Sigmoid colon (tissue), 7 donors: Measurements from ENCODE around the gene IFNLR1. TPM values are rescaled to one million over a fixed set of nuclear protein-coding genes. Genes with fewer than 3 reads are reported as not detected.

ENCODE experiments used
- DNase-seq: peaks from one replicate; pipeline ENCODE4 v3.0.0-alpha.2; 2019
- H3K27ac ChIP-seq, 4 donors: fragments of 200-600 bp; sonication (generic); one replicate each; pipeline ENCODE4 v1.5.1; 2016 to 2019; ENCODE audit warnings: mild to moderate bottlenecking in 1 of 4
- H3K27me3 ChIP-seq, 3 donors: fragments of 200-600 bp; sonication (generic); one replicate each; pipeline ENCODE4 v1.5.1; 2019; ENCODE audit warnings: mild to moderate bottlenecking in 1 of 3
- H3K36me3 ChIP-seq, 4 donors: fragments of 200-600 bp; sonication (generic); one replicate each; pipeline ENCODE4 v1.5.1; 2016 to 2019
- H3K4me1 ChIP-seq, 4 donors: fragments of 200-600 bp; sonication (generic); one replicate each; pipeline ENCODE4 v1.5.1; 2017 to 2019
- H3K4me3 ChIP-seq, 4 donors: fragments of 200-600 bp; sonication (generic); one replicate each; pipeline ENCODE4 v1.5.1; 2017 to 2019; ENCODE audit warnings: mild to moderate bottlenecking in 2 of 4, moderate library complexity in 1 of 4
- H3K9me3 ChIP-seq, 4 donors: fragments of 200-600 bp in 3 of 4; sonication (generic) in 3 of 4; one replicate each; pipeline versions ENCODE4 v1.5.1 to v1.6.1; 2013 to 2019
- CTCF ChIP-seq, 4 experiments: fragments of 450-650 bp in 3 of 4; fragments of 200-600 bp in 1 of 4; IDR thresholded peaks; one replicate each; pipeline ENCODE4 v1.5.1; 2016 to 2019; ENCODE audit warnings: antibody characterized with exemption in 4 of 4, mild to moderate bottlenecking in 3 of 4, moderate library complexity in 2 of 4
- EP300 ChIP-seq, 4 donors: sonication (generic); formaldehyde crosslinking; IDR thresholded peaks; one replicate each; pipeline ENCODE4 v1.6.1; 2017; ENCODE audit warnings: antibody characterized with exemption in 4 of 4
- POLR2A ChIP-seq, 2 donors: fragments of 450-650 bp; IDR thresholded peaks; one replicate each; pipeline ENCODE4 v1.6.1; 2016; ENCODE audit warnings: antibody characterized with exemption in 2 of 2, mild to moderate bottlenecking in 2 of 2, moderate library complexity in 2 of 2
- POLR2AphosphoS5 ChIP-seq, 4 donors: sonication (generic); formaldehyde crosslinking; IDR thresholded peaks; one replicate each; pipeline ENCODE4 v1.6.1; 2017; ENCODE audit warnings: antibody characterized with exemption in 4 of 4
- WGBS, 2 donors: extraction: QIAGEN DNeasy Blood & Tissue Kit; methylation state at CpG; one replicate each; pipeline ENCODE4 v1.1.7; 2013; 5-methylcytosine and 5-hydroxymethylcytosine counted together
- intact Hi-C: fragments of 100-400 bp; cut with DNase I; formaldehyde crosslinking; loops from one replicate; pipeline ENCODE4 v1.15.1; 2023
- polyA plus RNA-seq, 3 donors: library from polyadenylated mRNA; stranded (reverse); fragments of 200-250 nt; gene quantifications; one replicate each; pipeline ENCODE4 v1.2.3, GENCODE V29; 2013
- total RNA-seq, 4 donors: library from RNA; depleted of rRNA; stranded (reverse); fragments of >200 nt; gene quantifications; one replicate each; pipeline ENCODE4 v1.1.0, GENCODE V29; 2016
- donor health status: healthy with polysubstance abuse.
- donor health status: Bipolar disorder and iron deficiency.
- donor health status: healthy.

Gene IFNLR1
- total and polyA plus RNA-seq, 7 donors: 0.28 to 8.7 (median 4.2) TPM; not detected in 2

- Histone ChIP-seq H3K27me3 (peaks cover 0 to 17% (median 3%) of the 10 kb centered on the region in 3 donors), H3K27ac (no peak overlapping the region), H3K4me3 (no peak overlapping the region), H3K36me3 (no peaks in the 10 kb centered on the region), H3K4me1 (peaks cover 0 to 8% (median 5%) of the 10 kb centered on the region in 4 donors), H3K9me3 (no peaks in the 10 kb centered on the region)
- no peak for TF ChIP-seq EP300 (IDR thresholded peaks at IDR 0.05)
- TF ChIP-seq POLR2AphosphoS5 (IDR thresholded peaks at IDR 0.05): no peak
- no peak for TF ChIP-seq CTCF (IDR thresholded peaks at IDR 0.05)
- TF ChIP-seq POLR2A (IDR thresholded peaks at IDR 0.05): no peak
- DNase-seq: no peak
- intact Hi-C loops: no loop called here
- 22 to 54% methylated on average over 11 of the region's 11 CpGs for WGBS, 2 donors
Observed at GRCh38 chr1:24155011-24155782, 31.9 kb downstream of the IFNLR1 start.

DNA sequence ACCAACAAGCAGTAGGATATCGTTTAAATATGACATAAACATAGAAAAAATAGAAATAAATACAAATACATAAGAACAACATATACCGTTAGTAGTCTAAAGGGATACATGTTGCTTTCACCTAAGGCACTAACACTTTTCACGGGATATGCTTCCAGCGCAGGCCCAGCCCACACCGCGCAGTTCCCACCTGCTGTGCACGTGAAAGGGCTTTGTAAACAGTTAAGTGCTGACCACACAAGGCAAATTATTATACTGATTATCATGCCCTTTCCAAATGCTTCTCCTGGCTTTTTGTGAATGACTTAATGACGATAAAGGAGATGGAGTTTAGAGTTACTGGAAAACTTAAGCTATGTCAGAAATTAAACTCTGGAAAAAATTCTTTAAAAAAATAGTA lies 32.9 kb downstream of the IFNLR1 start:
- Histone ChIP-seq H3K9me3 (no peaks in the 10 kb centered on the region), H3K27ac (no peak overlapping the region), H3K4me3 (no peak overlapping the region), H3K27me3 (peaks cover 3 to 27% (median 3%) of the 10 kb centered on the region in 3 donors), H3K36me3 (no peaks in the 10 kb centered on the region), H3K4me1 (peaks cover 0 to 10% (median 7%) of the 10 kb centered on the region in 4 donors)
- intact Hi-C loops: no loop called here
- whole genome bisulfite sequencing, 2 donors: 69 to 78% methylated on average over 8 of the region's 8 CpGs
- no peak for DNase-seq
- no peak for TF ChIP-seq POLR2A (IDR thresholded peaks at IDR 0.05)
- no peak for TF ChIP-seq CTCF (IDR thresholded peaks at IDR 0.05)
- TF ChIP-seq POLR2AphosphoS5 (IDR thresholded peaks at IDR 0.05): no peak
- no peak for TF ChIP-seq EP300 (IDR thresholded peaks at IDR 0.05)

GRCh38 chr1:24152631-24153494 lies 34.2 kb downstream of the IFNLR1 start:
- no peaks in the 10 kb centered on the region for H3K9me3 ChIP-seq
- intact Hi-C loops: no loop called here
- TF ChIP-seq POLR2AphosphoS5 (IDR thresholded peaks at IDR 0.05) (no peak), EP300 (IDR thresholded peaks at IDR 0.05) (no peak), POLR2A (IDR thresholded peaks at IDR 0.05) (no peak), CTCF (IDR thresholded peaks at IDR 0.05) (no peak)
- WGBS, 2 donors: 87 to 92% methylated on average over 10 of the region's 10 CpGs
- no peaks in the 10 kb centered on the region for H3K36me3 ChIP-seq
- no peak overlapping the region for H3K4me3 ChIP-seq
- no peak for DNase-seq
- no peak overlapping the region for H3K27ac ChIP-seq
- H3K27me3 ChIP-seq: peaks cover 3 to 33% (median 3%) of the 10 kb centered on the region in 3 donors
- peaks cover 0 to 10% (median 7%) of the 10 kb centered on the region in 4 donors for H3K4me1 ChIP-seq

DNA sequence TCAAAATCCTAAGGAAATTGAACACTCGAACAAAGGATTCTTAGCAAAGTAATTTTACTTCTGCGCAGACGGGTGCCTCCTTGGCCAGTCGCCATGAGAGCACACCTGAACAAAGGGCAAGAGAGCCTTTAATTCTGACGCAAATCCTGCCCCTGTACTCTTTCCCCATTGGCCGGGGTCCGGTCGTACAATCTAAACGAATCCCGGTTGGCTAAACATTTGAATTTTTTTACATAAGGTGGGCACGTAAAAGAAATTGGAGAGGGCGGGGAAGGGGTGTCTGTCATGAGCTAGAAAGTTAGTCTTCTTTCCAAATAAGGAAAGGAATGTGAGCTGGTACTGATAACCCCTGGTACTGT lies 35.9 kb downstream of the IFNLR1 start:
- Histone ChIP-seq H3K4me1 (peaks cover 0 to 10% (median 7%) of the 10 kb centered on the region in 4 donors), H3K9me3 (no peaks in the 10 kb centered on the region), H3K27me3 (peaks cover 3 to 33% (median 3%) of the 10 kb centered on the region in 3 donors), H3K4me3 (no peak overlapping the region), H3K36me3 (no peaks in the 10 kb centered on the region), H3K27ac (no peak overlapping the region)
- intact Hi-C loops: no loop called here
- TF ChIP-seq POLR2A (IDR thresholded peaks at IDR 0.05) (no peak), POLR2AphosphoS5 (IDR thresholded peaks at IDR 0.05) (no peak), CTCF (IDR thresholded peaks at IDR 0.05) (no peak), EP300 (IDR thresholded peaks at IDR 0.05) (no peak)
- WGBS, 2 donors: 3 to 11% methylated on average over 12 of the region's 12 CpGs
- DNase-seq: no peak
